Ecto neural progenitor cell (in vitro differentiated cells): ENCODE results near the gene SDF2.
A peak's percentile ranks its signal among the peaks of the same experiment; 100 is the strongest.

Experiments
- DNase-seq: peaks from one replicate; pipeline ENCODE4 v3.0.0-alpha.2; 2018; ENCODE audit warnings: low spot score

Gene SDF2

GRCh38 chr17:28661635-28662526 lies at the start of gene SDF2, which contains the start of gene SUPT6H:
Gene SDF2, minus strand, starts transcription at chr17:28661906. Its CDS starts 30 bp downstream, at chr17:28661876.
Gene SUPT6H, plus strand, starts transcription at chr17:28662205. Its CDS starts 11,197 bp downstream, at chr17:28673402.
- DNase-seq, result peak; percentile 97

- DNase-seq, result peak; percentile 100
Measured at GRCh38 chr17:28710861-28711722, 49.4 kb upstream of the SDF2 start.

GRCh38 chr17:28707339-28707720 lies 45.6 kb upstream of the SDF2 start:
- no peak for DNase-seq

GRCh38 chr17:28706471-28707338 lies 45.0 kb upstream of the SDF2 start:
- DNase-seq, result no peak

- DNase-seq, result no peak
Measured at GRCh38 chr17:28705728-28706334, 44.1 kb upstream of the SDF2 start.

GRCh38 chr17:28705074-28705659 lies 43.5 kb upstream of the SDF2 start:
- DNase-seq, result no peak

GRCh38 chr17:28704219-28704858 lies 42.6 kb upstream of the SDF2 start:
- DNase-seq, result peak; percentile 48

GRCh38 chr17:28703552-28704218 lies 42.0 kb upstream of the SDF2 start:
- no peak for DNase-seq

- no peak for DNase-seq
Measured at GRCh38 chr17:28702752-28703150, 41.0 kb upstream of the SDF2 start.

- DNase-seq, result no peak
Measured at GRCh38 chr17:28702026-28702751, 40.5 kb upstream of the SDF2 start.

GRCh38 chr17:28700830-28701492 lies 39.3 kb upstream of the SDF2 start:
- DNase-seq, result no peak

GRCh38 chr17:28700278-28700677 lies 38.6 kb upstream of the SDF2 start:
- DNase-seq, result no peak

- DNase-seq, result no peak
Measured at GRCh38 chr17:28698253-28698941, 36.7 kb upstream of the SDF2 start.

GRCh38 chr17:28693869-28694268 lies 32.2 kb upstream of the SDF2 start:
- DNase-seq, result no peak

GRCh38 chr17:28689011-28689410 lies 27.3 kb upstream of the SDF2 start:
- DNase-seq, result no peak

GRCh38 chr17:28688481-28688880 lies 26.8 kb upstream of the SDF2 start:
- no peak for DNase-seq

- no peak for DNase-seq
Measured at GRCh38 chr17:28686296-28686695, 24.6 kb upstream of the SDF2 start.

GRCh38 chr17:28685366-28685765 lies 23.7 kb upstream of the SDF2 start:
- no peak for DNase-seq
